Measurements from ENCODE around the gene NRXN3.

NRXN3 gene

DNA sequence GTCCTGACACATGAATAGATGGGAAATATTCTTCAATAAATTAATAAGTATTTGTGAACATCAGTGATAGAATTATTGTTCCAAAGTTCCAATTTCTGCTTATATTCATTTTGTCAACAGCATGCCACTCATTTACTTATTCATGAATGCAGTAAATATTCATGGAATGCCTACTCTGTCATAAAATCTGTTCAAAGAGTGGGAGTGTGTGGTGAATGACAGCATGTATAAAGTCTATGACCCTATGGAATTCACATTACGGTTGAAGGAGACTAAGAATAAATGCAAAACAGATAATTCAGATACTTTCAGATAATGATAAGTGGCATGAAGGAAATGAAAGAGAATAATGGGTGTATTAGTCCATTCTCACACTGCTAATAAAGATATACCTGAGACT is 494.7 kb downstream of the NRXN3 start:
- no peak for TF ChIP-seq CTCF (IDR thresholded peaks at IDR 0.05)
- no peak for DNase-seq (ENCODE audit: low spot score)
- H3K4me3 ChIP-seq, result no peak overlapping the region
- no peak overlapping the region for H3K27ac ChIP-seq

GRCh38 chr14:78666336-78667056 is 496.3 kb downstream of the NRXN3 start:
- H3K4me3 ChIP-seq, result no peak overlapping the region
- DNase-seq (ENCODE audit: low spot score), result no peak
- H3K27ac ChIP-seq, result no peak overlapping the region
- TF ChIP-seq CTCF (IDR thresholded peaks at IDR 0.05), result no peak

- TF ChIP-seq CTCF (IDR thresholded peaks at IDR 0.05), result no peak
- H3K27ac ChIP-seq, result no peak overlapping the region
- H3K4me3 ChIP-seq, result no peak overlapping the region
- DNase-seq (ENCODE audit: low spot score), result no peak
Observed at GRCh38 chr14:78667141-78667540, 497.0 kb downstream of the NRXN3 start.

GRCh38 chr14:78673845-78674244 is 503.7 kb downstream of the NRXN3 start:
- H3K27ac ChIP-seq, result no peak overlapping the region
- no peak overlapping the region for H3K4me3 ChIP-seq
- no peak for TF ChIP-seq CTCF (IDR thresholded peaks at IDR 0.05)
- DNase-seq (ENCODE audit: low spot score), result no peak

- Histone ChIP-seq H3K4me3 (no peak overlapping the region), H3K27ac (no peak overlapping the region)
- no peak for TF ChIP-seq CTCF (IDR thresholded peaks at IDR 0.05)
- DNase-seq (ENCODE audit: low spot score), result no peak
Observed at GRCh38 chr14:78674820-78675219, 504.6 kb downstream of the NRXN3 start.

DNA sequence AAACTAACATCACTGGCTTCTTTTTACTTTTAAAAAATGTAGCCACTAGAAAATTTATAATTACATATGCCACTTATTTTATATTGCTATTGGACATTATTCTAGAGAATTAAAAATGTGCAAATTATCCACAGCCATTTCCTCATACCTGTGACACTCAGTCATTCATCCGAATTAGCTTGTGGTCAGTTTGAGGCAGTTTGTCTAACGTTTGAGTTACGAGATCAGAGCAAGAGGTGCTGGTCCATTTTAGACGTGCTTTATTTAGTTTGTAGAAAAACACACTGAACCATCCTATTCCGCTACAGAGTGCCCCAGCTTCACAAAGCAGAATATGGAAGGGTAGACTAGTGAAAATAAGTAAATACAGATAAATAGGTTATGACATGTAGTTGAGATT is 513.0 kb downstream of the NRXN3 start:
- TF ChIP-seq CTCF (IDR thresholded peaks at IDR 0.05), result no peak

DNA sequence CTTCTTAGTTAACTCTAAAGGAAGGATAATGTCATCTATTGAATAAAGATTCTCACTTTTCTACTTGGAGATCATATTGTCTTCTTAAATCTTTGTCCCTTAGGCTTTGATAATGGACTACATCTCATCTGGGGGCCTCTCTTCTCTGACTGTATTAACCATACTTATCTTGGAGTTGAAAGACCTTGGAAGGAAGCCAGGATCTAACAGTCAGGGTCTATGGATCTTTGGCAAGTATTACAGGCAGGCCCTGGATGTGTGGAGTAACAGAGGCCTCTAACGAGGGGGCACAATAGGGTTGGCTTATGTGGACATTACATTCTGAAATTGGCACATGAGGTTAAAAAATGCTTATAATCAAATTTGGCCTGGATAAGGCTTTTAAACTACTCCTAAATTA is 513.8 kb downstream of the NRXN3 start:
- no peak for TF ChIP-seq CTCF (IDR thresholded peaks at IDR 0.05)
- no peak for DNase-seq (ENCODE audit: low spot score)

More for the DNA sequence above, 513.0 kb downstream of the NRXN3 start:
- no peak overlapping the region for H3K27ac ChIP-seq
- DNase-seq (ENCODE audit: low spot score), result no peak
- no peak overlapping the region for H3K4me3 ChIP-seq

More for the DNA sequence above, 513.8 kb downstream of the NRXN3 start:
- no peak overlapping the region for H3K4me3 ChIP-seq
- no peak overlapping the region for H3K27ac ChIP-seq

All from coronary artery (tissue), 2 donors.